ENCODE results near the gene ZDHHC6.

The ZDHHC6 gene

GRCh38 chr10:112446055-112446854 is 459 bp downstream of the ZDHHC6 start:
- Histone ChIP-seq H3K79me2 (ENCODE audit: insufficient read depth, low read length) (peaks cover 71% of the 10 kb centered on the region), H3F3A (ENCODE audit: low read depth) (no peaks in the 10 kb centered on the region), H3K4me1 (ENCODE audit: insufficient read depth, low read length, poor library complexity, severe bottlenecking) (peaks cover 53% of the 10 kb centered on the region), H2AFZ (ENCODE audit: low read length) (peak overlapping the region; percentile 96), H4K20me1 (ENCODE audit: insufficient read depth, low read length, poor library complexity, severe bottlenecking) (peaks cover 13% of the 10 kb centered on the region), H3K27me3 (ENCODE audit: insufficient read depth, low read length, poor library complexity, severe bottlenecking) (no peaks in the 10 kb centered on the region), H3K9ac (ENCODE audit: low read depth, low read length, poor library complexity, severe bottlenecking) (peak overlapping the region; percentile 92), H3K9me3 (ENCODE audit: insufficient read depth, low read depth, low read length) (no peaks in the 10 kb centered on the region), H3K4me3 (ENCODE audit: low read length, poor library complexity, severe bottlenecking) (peak overlapping the region; percentile 93), H3K9me2 (replicated peaks; ENCODE audit: low read depth, low read length) (no peaks in the 10 kb centered on the region), H3K4me2 (ENCODE audit: low read depth, low read length, poor library complexity, severe bottlenecking) (peak overlapping the region; percentile 93), H3K36me3 (ENCODE audit: insufficient read depth, low read length) (no peaks in the 10 kb centered on the region)
- no peak for TF ChIP-seq EZH2phosphoT487 (IDR thresholded peaks at IDR 0.05; ENCODE audit: borderline replicate concordance)
- no peak for TF ChIP-seq CTCF (conservative IDR thresholded peaks at IDR 0.05; ENCODE audit: low read length)

GRCh38 chr10:112442063-112442462 is 4.7 kb downstream of the ZDHHC6 start:
- Histone ChIP-seq H3K4me1 (ENCODE audit: insufficient read depth, low read length, poor library complexity, severe bottlenecking) (peaks cover 31% of the 10 kb centered on the region), H3K4me3 (ENCODE audit: low read length, poor library complexity, severe bottlenecking) (no peak overlapping the region), H3K9me2 (replicated peaks; ENCODE audit: low read depth, low read length) (no peaks in the 10 kb centered on the region), H3K9me3 (ENCODE audit: insufficient read depth, low read depth, low read length) (no peaks in the 10 kb centered on the region), H3K4me2 (ENCODE audit: low read depth, low read length, poor library complexity, severe bottlenecking) (peak overlapping the region; percentile 34), H3F3A (ENCODE audit: low read depth) (no peaks in the 10 kb centered on the region), H2AFZ (ENCODE audit: low read length) (no peak overlapping the region), H3K79me2 (ENCODE audit: insufficient read depth, low read length) (peaks cover 31% of the 10 kb centered on the region), H4K20me1 (ENCODE audit: insufficient read depth, low read length, poor library complexity, severe bottlenecking) (peaks cover 10% of the 10 kb centered on the region), H3K27me3 (ENCODE audit: insufficient read depth, low read length, poor library complexity, severe bottlenecking) (no peaks in the 10 kb centered on the region), H3K9ac (ENCODE audit: low read depth, low read length, poor library complexity, severe bottlenecking) (no peak overlapping the region), H3K36me3 (ENCODE audit: insufficient read depth, low read length) (peaks cover 13% of the 10 kb centered on the region; the same call in 1 of the 2 replicates)
- TF ChIP-seq CTCF (conservative IDR thresholded peaks at IDR 0.05; ENCODE audit: low read length): no peak
- no peak for TF ChIP-seq EZH2phosphoT487 (IDR thresholded peaks at IDR 0.05; ENCODE audit: borderline replicate concordance)

DNA sequence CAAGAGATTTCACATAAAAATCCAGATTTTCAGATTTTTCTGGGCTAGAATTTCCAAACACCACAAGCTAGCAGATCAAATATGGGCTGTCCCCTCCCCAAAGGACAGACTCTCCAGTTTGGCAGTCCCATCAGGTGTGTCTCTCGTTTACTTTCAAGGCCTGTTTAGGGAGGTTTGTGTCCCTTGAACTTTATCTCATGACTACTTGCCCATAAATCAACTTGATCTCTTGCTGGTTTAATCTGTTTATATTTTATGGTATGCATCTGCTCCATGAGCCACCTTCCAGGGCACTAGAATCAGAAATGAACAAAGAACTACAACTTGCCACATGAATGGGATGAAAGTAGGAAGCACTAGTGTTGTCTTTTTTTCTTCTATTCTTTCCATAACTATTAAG is 5.2 kb downstream of the ZDHHC6 start:
- peaks cover 31% of the 10 kb centered on the region for H3K4me1 ChIP-seq (ENCODE audit: insufficient read depth, low read length, poor library complexity, severe bottlenecking)
- peak overlapping the region; percentile 34 for H3K4me2 ChIP-seq (ENCODE audit: low read depth, low read length, poor library complexity, severe bottlenecking)
- peaks cover 10% of the 10 kb centered on the region for H4K20me1 ChIP-seq (ENCODE audit: insufficient read depth, low read length, poor library complexity, severe bottlenecking)
- no peaks in the 10 kb centered on the region for H3K9me3 ChIP-seq (ENCODE audit: insufficient read depth, low read depth, low read length)
- no peaks in the 10 kb centered on the region for H3K9me2 ChIP-seq (replicated peaks; ENCODE audit: low read depth, low read length)
- H3K79me2 ChIP-seq (ENCODE audit: insufficient read depth, low read length): peaks cover 28% of the 10 kb centered on the region
- H3K36me3 ChIP-seq (ENCODE audit: insufficient read depth, low read length): peaks cover 13% of the 10 kb centered on the region; the same call in 1 of the 2 replicates
- no peak overlapping the region for H3K9ac ChIP-seq (ENCODE audit: low read depth, low read length, poor library complexity, severe bottlenecking)
- TF ChIP-seq CTCF (conservative IDR thresholded peaks at IDR 0.05; ENCODE audit: low read length): no peak
- TF ChIP-seq EZH2phosphoT487 (IDR thresholded peaks at IDR 0.05; ENCODE audit: borderline replicate concordance): no peak
- H2AFZ ChIP-seq (ENCODE audit: low read length): no peak overlapping the region
- H3K27me3 ChIP-seq (ENCODE audit: insufficient read depth, low read length, poor library complexity, severe bottlenecking): no peaks in the 10 kb centered on the region
- H3F3A ChIP-seq (ENCODE audit: low read depth): no peaks in the 10 kb centered on the region
- no peak overlapping the region for H3K4me3 ChIP-seq (ENCODE audit: low read length, poor library complexity, severe bottlenecking)
